Natural killer cell (primary cell): ENCODE measurements around the gene TSGA10IP. TPM values are rescaled to one million over a fixed set of nuclear protein-coding genes. Genes with fewer than 3 reads are reported as not detected.

Experiments
- ATAC-seq, 3 donors: fragments of 150-1000 bp in 2 of 3; fragments of 200-7000 bp in 1 of 3; cut with Tn5 transposase; 1 replicate in 1 of 3; 2 replicates in 2 of 3; pipeline ENCODE4 v1.10.0; 2021; ENCODE audit warnings: mild to moderate bottlenecking in 2 of 3, moderate library complexity in 2 of 3
- DNase-seq, 2 donors: peaks; one replicate each; pipeline versions ENCODE4 v3.0.0 to v3.0.0-alpha.2; 2013 to 2021; ENCODE audit warnings: mixed read lengths in 1 of 2
- H3K27ac ChIP-seq: one replicate; pipeline ENCODE4 v1.5.1; 2013; ENCODE audit warnings: mild to moderate bottlenecking, low read length
- H3K27me3 ChIP-seq: one replicate; pipeline ENCODE4 v1.6.1; 2013; ENCODE audit warnings: low read length; ENCODE audit not compliant: control insufficient read depth, insufficient read depth
- H3K36me3 ChIP-seq: one replicate; pipeline ENCODE4 v1.6.1; 2013; ENCODE audit warnings: low read length; ENCODE audit not compliant: control insufficient read depth, insufficient read depth
- H3K4me1 ChIP-seq: one replicate; pipeline ENCODE4 v1.6.1; 2013; ENCODE audit warnings: low read length; ENCODE audit not compliant: control insufficient read depth, insufficient read depth
- H3K4me3 ChIP-seq: one replicate; pipeline ENCODE4 v1.5.1; 2013; ENCODE audit warnings: low read length
- H3K9me3 ChIP-seq: one replicate; pipeline ENCODE4 v1.6.1; 2013; ENCODE audit warnings: low read length; ENCODE audit not compliant: control insufficient read depth, insufficient read depth
- H3K27ac Mint-ChIP-seq, 2 donors: one replicate each; pipeline ENCODE4 v1.8.0; 2022; ENCODE audit warnings: mild to moderate bottlenecking in 2 of 2, mixed read lengths in 2 of 2, moderate library complexity in 1 of 2
- H3K27me3 Mint-ChIP-seq, 2 donors: one replicate each; pipeline ENCODE4 v1.8.0; 2022; ENCODE audit warnings: low read depth in 2 of 2, mixed read lengths in 2 of 2
- H3K36me3 Mint-ChIP-seq: one replicate; pipeline ENCODE4 v1.8.0; 2022; ENCODE audit warnings: mixed read lengths
- H3K4me1 Mint-ChIP-seq, 2 donors: one replicate each; pipeline ENCODE4 v1.8.0; 2022; ENCODE audit warnings: mixed read lengths in 2 of 2
- H3K4me3 Mint-ChIP-seq: one replicate; pipeline ENCODE4 v1.8.0; 2022; ENCODE audit warnings: mild to moderate bottlenecking, moderate library complexity, mixed read lengths
- H3K9me3 Mint-ChIP-seq, 2 donors: one replicate each; pipeline ENCODE4 v1.8.0; 2022; ENCODE audit warnings: mixed read lengths in 2 of 2
- CTCF ChIP-seq: fragments of 200-600 bp; IDR thresholded peaks from one replicate; pipeline ENCODE4 v1.8.0; 2022; ENCODE audit warnings: antibody characterized with exemption
- WGBS: methylation state at CpG from one replicate; pipeline ENCODE4 v1.1.7; 2013; ENCODE audit warnings: missing lambda C conversion rate; ENCODE audit not compliant: insufficient coverage; 5-methylcytosine and 5-hydroxymethylcytosine counted together
- intact Hi-C: fragments of 100-400 bp; cut with micrococcal nuclease; formaldehyde crosslinking; loops from one replicate; pipeline ENCODE4 v1.14.2; 2022
- total RNA-seq, 4 donors: library from RNA; stranded (reverse); fragments of 120-200 nt in 1 of 4; gene quantifications; one replicate each; pipeline versions ENCODE4 v1.2.3 to v1.2.4, GENCODE V29; 2013 to 2022

The TSGA10IP gene
- total RNA-seq, 3 donors from 2014 or later (not counting 1 experiment from before 2014, with no cell fraction given), result not detected

GRCh38 chr11:65977621-65978390 lies 32.5 kb downstream of the TSGA10IP start:
- Histone ChIP-seq H3K9me3 (no peaks in the 10 kb centered on the region), H3K4me3 (no peak overlapping the region), H3K27ac (no peak overlapping the region), H3K4me1 (peaks cover 15% of the 10 kb centered on the region), H3K27me3 (no peaks in the 10 kb centered on the region), H3K36me3 (peaks cover 32% of the 10 kb centered on the region)
- ATAC-seq (no peak), DNase-seq (no peak)
- Mint-ChIP-seq H3K27me3 (no peaks in the 10 kb centered on the region), H3K9me3 (no peaks in the 10 kb centered on the region), H3K36me3 (no peaks in the 10 kb centered on the region), H3K27ac (no peak overlapping the region), H3K4me3 (no peak overlapping the region), H3K4me1 (peaks cover 19 to 26% of the 10 kb centered on the region in 2 donors)
- intact Hi-C loops, result no loop called here
- no peak for TF ChIP-seq CTCF
- 96% methylated on average over 28 of the region's 29 CpGs for WGBS

GRCh38 chr11:65978391-65979238 lies 33.3 kb downstream of the TSGA10IP start:
- no peaks in the 10 kb centered on the region for H3K9me3 Mint-ChIP-seq
- no peak for DNase-seq
- Histone ChIP-seq H3K27ac (no peak overlapping the region), H3K4me1 (peaks cover 15% of the 10 kb centered on the region), H3K36me3 (peaks cover 31% of the 10 kb centered on the region), H3K4me3 (no peak overlapping the region), H3K27me3 (no peaks in the 10 kb centered on the region), H3K9me3 (no peaks in the 10 kb centered on the region)
- H3K36me3 Mint-ChIP-seq, result no peaks in the 10 kb centered on the region
- no peaks in the 10 kb centered on the region for H3K27me3 Mint-ChIP-seq
- WGBS, result 96% methylated on average over 29 of the region's 34 CpGs
- peaks cover 19 to 24% of the 10 kb centered on the region in 2 donors for H3K4me1 Mint-ChIP-seq
- ATAC-seq, result no peak
- TF ChIP-seq CTCF, result no peak
- H3K4me3 Mint-ChIP-seq, result no peak overlapping the region
- no peak overlapping the region for H3K27ac Mint-ChIP-seq
- intact Hi-C loops, result no loop called here

GRCh38 chr11:65979261-65979759 lies 34.0 kb downstream of the TSGA10IP start:
- Mint-ChIP-seq H3K36me3 (no peaks in the 10 kb centered on the region), H3K27ac (no peak overlapping the region), H3K4me1 (peaks cover 19 to 21% of the 10 kb centered on the region in 2 donors), H3K27me3 (no peaks in the 10 kb centered on the region), H3K9me3 (no peaks in the 10 kb centered on the region), H3K4me3 (no peak overlapping the region)
- no peak overlapping the region for H3K4me3 ChIP-seq
- ATAC-seq (no peak), DNase-seq (no peak)
- H3K9me3 ChIP-seq, result no peaks in the 10 kb centered on the region
- peaks cover 15% of the 10 kb centered on the region for H3K4me1 ChIP-seq
- no peaks in the 10 kb centered on the region for H3K27me3 ChIP-seq
- H3K36me3 ChIP-seq, result peaks cover 29% of the 10 kb centered on the region
- WGBS, result 89% methylated on average over 10 of the region's 10 CpGs
- TF ChIP-seq CTCF, result no peak
- intact Hi-C loops, result no loop called here
- H3K27ac ChIP-seq, result no peak overlapping the region
